Tibial nerve (tissue), 4 donors: Measurements from ENCODE around the gene TOR1AIP2. TPM values are rescaled to one million over a fixed set of nuclear protein-coding genes. Genes with fewer than 3 reads are reported as not detected.

Experiments
- DNase-seq, 2 donors: peaks; one replicate each; pipeline ENCODE4 v3.0.0-alpha.2; 2019; ENCODE audit warnings: low spot score in 2 of 2
- H3K27ac ChIP-seq, 4 donors: fragments of 200-600 bp; sonication (generic) in 3 of 4; one replicate each; pipeline ENCODE4 v1.5.1; 2017 to 2019; ENCODE audit warnings: mild to moderate bottlenecking in 1 of 4
- H3K27me3 ChIP-seq, 2 donors: fragments of 200-600 bp; sonication (generic) in 1 of 2; one replicate each; pipeline versions ENCODE4 v1.5.1 to v1.6.0; 2017 to 2019
- H3K36me3 ChIP-seq, 3 donors: fragments of 200-600 bp; sonication (generic); one replicate each; pipeline ENCODE4 v1.5.1; 2018 to 2019
- H3K4me1 ChIP-seq, 4 donors: fragments of 200-600 bp; sonication (generic) in 3 of 4; one replicate each; pipeline ENCODE4 v1.5.1; 2017 to 2019
- H3K4me3 ChIP-seq, 4 donors: fragments of 200-600 bp; sonication (generic) in 3 of 4; one replicate each; pipeline ENCODE4 v1.5.1; 2017 to 2019; ENCODE audit warnings: mild to moderate bottlenecking in 1 of 4, moderate library complexity in 1 of 4
- H3K9me3 ChIP-seq, 4 donors: fragments of 200-600 bp; sonication (generic) in 3 of 4; one replicate each; pipeline ENCODE4 v1.5.1; 2017 to 2019
- CTCF ChIP-seq, 5 experiments: fragments of 200-600 bp in 3 of 5; fragments of 450-650 bp in 2 of 5; sonication (generic) in 3 of 5; IDR thresholded peaks; one replicate each; pipeline ENCODE4 v1.5.1; 2016 to 2019; ENCODE audit warnings: antibody characterized with exemption in 5 of 5, mild to moderate bottlenecking in 3 of 5, moderate library complexity in 2 of 5
- EP300 ChIP-seq, 2 donors: sonication (generic); formaldehyde crosslinking; IDR thresholded peaks; one replicate each; pipeline ENCODE4 v1.6.1; 2017; ENCODE audit warnings: antibody characterized with exemption in 2 of 2, mild to moderate bottlenecking in 1 of 2
- POLR2A ChIP-seq, 2 donors: fragments of 450-650 bp; IDR thresholded peaks; one replicate each; pipeline ENCODE4 v1.6.1; 2017; ENCODE audit warnings: antibody characterized with exemption in 2 of 2, mild to moderate bottlenecking in 2 of 2, moderate library complexity in 2 of 2
- WGBS, 2 donors: methylation state at CpG; one replicate each; pipeline ENCODE4 v1.1.5; 2018; 5-methylcytosine and 5-hydroxymethylcytosine counted together
- total RNA-seq, 4 donors: library from RNA; depleted of rRNA; stranded (reverse); fragments of >200 nt; gene quantifications; one replicate each; pipeline ENCODE4 v1.1.0, GENCODE V29; 2016

Gene TOR1AIP2
- total RNA-seq, 4 donors from 2014 or later = 55.7 to 77.5 (median 59.0) TPM

- no peak for TF ChIP-seq POLR2A (IDR thresholded peaks at IDR 0.05)
- TF ChIP-seq EP300 (IDR thresholded peaks at IDR 0.05) = no peak
- no peak for TF ChIP-seq CTCF (IDR thresholded peaks at IDR 0.05)
- H3K27ac ChIP-seq = no peak overlapping the region
- H3K27me3 ChIP-seq = no peaks in the 10 kb centered on the region
- 86 to 93% methylated on average over 1 of the region's 1 CpG for WGBS, 2 donors
- H3K9me3 ChIP-seq = no peaks in the 10 kb centered on the region
- no peaks in the 10 kb centered on the region for H3K4me1 ChIP-seq
- no peak overlapping the region for H3K4me3 ChIP-seq
- DNase-seq = no peak
- H3K36me3 ChIP-seq = no peaks in the 10 kb centered on the region
Observed at GRCh38 chr1:179803918-179804317, 73.7 kb downstream of the TOR1AIP2 start.

DNA sequence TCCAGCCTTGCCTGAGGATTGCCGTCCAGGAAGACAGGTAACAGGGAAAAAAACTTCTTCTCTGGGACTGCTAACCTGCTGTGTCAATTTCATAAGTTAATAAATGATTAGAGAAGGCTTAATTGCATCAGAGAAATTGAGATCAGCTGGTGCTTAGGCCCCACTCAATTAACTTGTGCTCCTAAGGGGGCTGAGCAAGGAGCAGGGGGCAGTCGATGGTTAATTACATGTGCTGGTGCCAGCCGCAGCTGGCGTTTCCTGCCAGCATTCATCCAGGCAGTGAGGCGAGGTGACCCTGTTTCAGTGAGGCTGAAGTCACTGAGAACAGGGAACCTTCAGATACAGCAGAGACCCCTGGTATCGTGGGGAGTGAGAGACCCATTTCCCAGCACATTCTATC lies 74.5 kb downstream of the TOR1AIP2 start:
- Histone ChIP-seq H3K36me3 (no peaks in the 10 kb centered on the region), H3K9me3 (no peaks in the 10 kb centered on the region), H3K4me1 (no peaks in the 10 kb centered on the region), H3K27ac (no peak overlapping the region), H3K27me3 (no peaks in the 10 kb centered on the region), H3K4me3 (no peak overlapping the region)
- DNase-seq = no peak
- WGBS, 2 donors = 45 to 52% methylated on average over 6 of the region's 6 CpGs
- TF ChIP-seq EP300 (IDR thresholded peaks at IDR 0.05) = no peak
- no peak for TF ChIP-seq CTCF (IDR thresholded peaks at IDR 0.05)
- TF ChIP-seq POLR2A (IDR thresholded peaks at IDR 0.05) = no peak

DNA sequence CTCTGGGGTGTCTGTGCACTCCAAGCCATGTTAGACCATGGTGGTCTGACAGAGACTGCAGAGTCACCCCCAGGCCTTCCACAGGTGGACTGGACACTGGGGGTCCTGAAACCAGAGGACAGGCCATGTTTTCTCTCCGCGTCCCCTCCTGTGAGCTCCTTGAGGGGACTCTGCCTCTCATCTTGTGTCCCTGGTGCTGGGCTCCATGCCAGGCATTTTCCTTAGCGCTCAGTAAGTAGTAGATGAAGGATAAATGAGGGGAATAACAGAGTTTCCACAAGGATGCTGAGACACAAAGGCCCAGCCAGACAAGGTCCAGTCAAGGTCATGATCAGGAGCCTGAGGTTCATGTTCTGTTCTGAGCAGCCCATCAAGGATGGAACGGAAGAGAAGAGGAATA lies 77.1 kb downstream of the TOR1AIP2 start:
- TF ChIP-seq CTCF (IDR thresholded peaks at IDR 0.05) = no peak
- Histone ChIP-seq H3K36me3 (no peaks in the 10 kb centered on the region), H3K27ac (no peak overlapping the region), H3K27me3 (no peaks in the 10 kb centered on the region), H3K4me3 (no peak overlapping the region), H3K9me3 (no peaks in the 10 kb centered on the region), H3K4me1 (no peaks in the 10 kb centered on the region)
- WGBS, 2 donors = 85 to 92% methylated on average over 4 of the region's 4 CpGs
- no peak for DNase-seq

GRCh38 chr1:179798864-179799516 lies 78.6 kb downstream of the TOR1AIP2 start:
- no peak for TF ChIP-seq POLR2A (IDR thresholded peaks at IDR 0.05)
- no peak for TF ChIP-seq EP300 (IDR thresholded peaks at IDR 0.05)
- no peak for TF ChIP-seq CTCF (IDR thresholded peaks at IDR 0.05)

DNA sequence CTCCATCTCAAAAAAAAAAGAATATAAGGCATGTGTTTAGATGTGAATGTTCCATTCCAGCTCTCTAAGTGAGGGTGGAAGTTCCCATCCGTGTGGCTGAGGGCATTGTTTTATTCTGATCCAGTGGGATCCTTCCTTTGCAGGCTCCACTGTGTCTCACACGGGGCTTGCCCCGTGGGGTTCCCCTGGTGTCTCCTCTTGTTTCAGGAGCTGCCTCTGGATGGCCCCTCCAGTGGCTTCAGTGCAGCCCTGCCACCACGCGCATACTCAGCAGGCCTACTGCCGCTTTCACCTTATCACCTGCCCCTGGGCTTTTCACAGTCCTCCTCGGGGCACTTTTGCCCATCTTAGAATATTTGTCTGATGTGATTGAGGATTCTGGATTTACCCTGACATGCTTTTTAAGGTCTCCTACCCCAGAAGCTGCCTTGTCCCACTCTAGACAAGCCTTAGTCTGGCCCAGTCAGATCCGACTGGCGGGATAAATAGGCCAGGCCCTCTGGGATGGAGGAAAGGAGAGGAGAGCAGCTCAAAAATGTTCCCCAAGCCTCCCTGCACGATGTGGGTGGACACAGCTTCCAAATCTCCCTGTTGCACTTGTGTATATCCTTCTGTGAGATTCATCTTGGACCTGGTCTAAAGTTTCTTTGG lies 79.3 kb downstream of the TOR1AIP2 start:
- DNase-seq = no peak
- no peaks in the 10 kb centered on the region for H3K9me3 ChIP-seq
- H3K4me3 ChIP-seq = no peak overlapping the region
- no peaks in the 10 kb centered on the region for H3K36me3 ChIP-seq
- H3K27ac ChIP-seq = no peak overlapping the region
- H3K4me1 ChIP-seq = no peaks in the 10 kb centered on the region
- TF ChIP-seq POLR2A (IDR thresholded peaks at IDR 0.05) (no peak), EP300 (IDR thresholded peaks at IDR 0.05) (no peak), CTCF (IDR thresholded peaks at IDR 0.05) (no peak)
- no peaks in the 10 kb centered on the region for H3K27me3 ChIP-seq
- WGBS, 2 donors = 78 to 81% methylated on average over 10 of the region's 10 CpGs

More at GRCh38 chr1:179798864-179799516, 78.6 kb downstream of the TOR1AIP2 start:
- H3K4me3 ChIP-seq = no peak overlapping the region
- H3K4me1 ChIP-seq = no peaks in the 10 kb centered on the region
- H3K27ac ChIP-seq = no peak overlapping the region
- no peaks in the 10 kb centered on the region for H3K9me3 ChIP-seq
- H3K36me3 ChIP-seq = no peaks in the 10 kb centered on the region
- WGBS, 2 donors = 87 to 91% methylated on average over 6 of the region's 6 CpGs
- no peaks in the 10 kb centered on the region for H3K27me3 ChIP-seq
- no peak for DNase-seq
